Measurements from ENCODE around the gene FPR2. TPM values are rescaled to one million over a fixed set of nuclear protein-coding genes. Genes with fewer than 3 reads are reported as not detected.

The FPR2 gene, protein sequence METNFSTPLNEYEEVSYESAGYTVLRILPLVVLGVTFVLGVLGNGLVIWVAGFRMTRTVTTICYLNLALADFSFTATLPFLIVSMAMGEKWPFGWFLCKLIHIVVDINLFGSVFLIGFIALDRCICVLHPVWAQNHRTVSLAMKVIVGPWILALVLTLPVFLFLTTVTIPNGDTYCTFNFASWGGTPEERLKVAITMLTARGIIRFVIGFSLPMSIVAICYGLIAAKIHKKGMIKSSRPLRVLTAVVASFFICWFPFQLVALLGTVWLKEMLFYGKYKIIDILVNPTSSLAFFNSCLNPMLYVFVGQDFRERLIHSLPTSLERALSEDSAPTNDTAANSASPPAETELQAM
- total RNA-seq: under 0.01 and 0.19 TPM in 2 replicates

DNA sequence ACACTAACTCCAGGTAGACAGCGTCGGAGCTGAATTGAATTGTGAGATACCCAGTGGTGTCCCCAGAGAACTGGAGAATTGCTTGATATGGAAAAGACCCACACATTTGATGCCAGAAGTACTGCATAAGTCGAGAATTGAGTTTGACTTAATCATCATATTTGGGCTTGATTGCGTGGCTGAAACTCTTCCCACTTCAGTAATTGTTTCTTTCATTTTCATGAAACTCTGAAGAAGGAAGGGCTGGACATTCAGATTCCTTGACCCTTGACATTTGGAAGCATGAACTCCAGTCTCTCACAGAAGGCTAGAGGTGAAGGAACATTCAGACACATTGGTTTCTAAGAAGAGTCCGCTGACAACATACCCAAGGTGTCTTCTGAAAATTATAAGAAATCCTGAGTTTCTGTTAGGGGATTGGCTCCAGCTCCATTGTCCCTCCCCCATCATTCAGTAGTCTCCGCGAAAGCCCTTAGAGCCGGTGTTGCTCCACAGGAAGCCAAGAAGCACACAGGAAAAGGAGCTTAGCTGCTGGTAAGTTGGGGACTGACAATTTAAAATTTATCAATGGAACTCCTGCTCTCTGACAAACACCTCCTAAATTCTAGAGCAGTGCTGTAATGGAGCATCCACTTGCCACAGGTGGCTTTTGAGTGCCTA lies at the start of gene FPR2:
FPR2 (plus strand) TSS at position 484 of the 660 bp plus-strand sequence. CDS start 7,479 bp downstream, outside the sequence.

DNA sequence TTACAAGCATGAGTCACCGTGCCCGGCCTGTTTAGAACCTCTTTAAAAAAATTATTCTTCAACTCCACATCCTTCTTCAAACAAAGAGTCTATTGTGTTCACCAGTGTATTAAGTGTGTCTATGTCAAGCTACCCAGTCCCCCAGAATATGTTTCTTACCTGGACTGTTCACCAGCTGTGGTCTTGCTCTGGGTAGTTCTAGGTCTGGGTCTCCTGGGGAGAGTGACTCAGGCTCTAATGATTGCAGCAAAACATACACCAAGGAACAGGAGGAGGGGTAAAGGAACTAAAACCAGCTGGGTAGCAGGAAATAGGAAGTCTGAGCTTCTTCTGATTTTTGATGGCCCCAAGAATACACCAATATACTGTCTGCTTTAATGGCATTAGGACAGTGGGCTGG lies 9.3 kb upstream of the FPR2 start, which contains the start of gene FPR1:
FPR1 (minus strand) TSS at position 224 of the 400 bp plus-strand sequence. CDS start 4,884 bp downstream, outside the sequence.

DNA sequence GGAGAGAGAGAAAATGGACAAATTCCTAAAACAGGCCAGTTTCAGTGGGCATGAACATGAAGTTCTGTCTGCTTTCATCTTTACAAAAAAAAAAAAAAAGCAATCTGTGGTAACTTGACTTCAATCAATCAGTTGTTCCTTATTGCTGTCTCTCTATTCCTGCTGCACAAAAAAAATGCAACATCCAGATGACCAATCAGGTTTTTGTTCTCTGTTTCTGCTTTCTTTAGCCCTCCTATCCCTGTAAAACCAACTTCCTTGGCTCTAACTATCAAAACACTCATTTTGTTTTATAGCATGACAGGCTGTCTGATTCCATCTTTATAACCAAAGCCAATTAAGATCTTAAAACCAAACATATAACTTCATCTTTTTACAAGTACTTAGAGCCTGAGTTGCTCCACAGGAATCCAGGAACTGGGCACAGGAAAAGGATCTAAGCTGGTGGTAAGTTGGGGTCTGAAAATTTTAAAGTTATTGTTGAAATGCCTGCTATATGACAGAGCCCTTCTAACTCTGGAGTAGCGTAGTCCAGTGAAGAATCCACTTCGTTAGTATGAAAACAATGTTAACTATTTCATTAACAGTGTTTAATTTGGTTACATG lies 34.0 kb downstream of the FPR2 start, which contains the start of gene FPR3:
FPR3 (plus strand) TSS at position 273 of the 606 bp plus-strand sequence. CDS start 28,592 bp downstream, outside the sequence.

Other genes with a start within 250 kb of the FPR2 start
- gene SIGLEC6, start 229.5 kb upstream of the FPR2 start, total RNA-seq: not detected in 2 replicates
- 31.0 and 56.9 TPM in 2 replicates for gene ZNF175, start 189.9 kb upstream of the FPR2 start, total RNA-seq
- gene SIGLEC5, start 130.8 kb upstream of the FPR2 start, total RNA-seq: not detected in 2 replicates
- gene SIGLEC14, start 114.4 kb upstream of the FPR2 start, total RNA-seq: not detected in 2 replicates
- gene SPACA6, start 67.8 kb upstream of the FPR2 start, total RNA-seq: 4.8 and 5.2 TPM in 2 replicates
- gene HAS1, start 37.2 kb upstream of the FPR2 start, total RNA-seq: 28.2 and 243 TPM in 2 replicates
- 0.56 and 0.96 TPM in 2 replicates for gene FPR1, start 9.3 kb upstream of the FPR2 start, total RNA-seq
- under 0.01 TPM in 1 of 2 replicates, not detected in the other for gene FPR3, start 34.0 kb downstream of the FPR2 start, total RNA-seq
- gene ZNF577, start 126.8 kb downstream of the FPR2 start, total RNA-seq: 7.7 and 11.3 TPM in 2 replicates
- gene ZNF649, start 143.8 kb downstream of the FPR2 start, total RNA-seq: 6.5 and 7.3 TPM in 2 replicates
- gene ZNF613, start 166.3 kb downstream of the FPR2 start, total RNA-seq: 4.2 and 8.7 TPM in 2 replicates
- gene ZNF350, start 225.7 kb downstream of the FPR2 start, total RNA-seq: 8.2 and 14.1 TPM in 2 replicates
- gene ZNF615, start 247.0 kb downstream of the FPR2 start, total RNA-seq: 11.5 and 20.0 TPM in 2 replicates